GM10847 (cell line): Measurements from ENCODE around the gene NUP214.

Experiments
- POLR2A ChIP-seq: IDR thresholded peaks from 2 replicates; pipeline ENCODE4 v1.6.1; 2011; ENCODE audit not compliant: insufficient read length; ENCODE audit errors: extremely low read depth

Gene NUP214

DNA sequence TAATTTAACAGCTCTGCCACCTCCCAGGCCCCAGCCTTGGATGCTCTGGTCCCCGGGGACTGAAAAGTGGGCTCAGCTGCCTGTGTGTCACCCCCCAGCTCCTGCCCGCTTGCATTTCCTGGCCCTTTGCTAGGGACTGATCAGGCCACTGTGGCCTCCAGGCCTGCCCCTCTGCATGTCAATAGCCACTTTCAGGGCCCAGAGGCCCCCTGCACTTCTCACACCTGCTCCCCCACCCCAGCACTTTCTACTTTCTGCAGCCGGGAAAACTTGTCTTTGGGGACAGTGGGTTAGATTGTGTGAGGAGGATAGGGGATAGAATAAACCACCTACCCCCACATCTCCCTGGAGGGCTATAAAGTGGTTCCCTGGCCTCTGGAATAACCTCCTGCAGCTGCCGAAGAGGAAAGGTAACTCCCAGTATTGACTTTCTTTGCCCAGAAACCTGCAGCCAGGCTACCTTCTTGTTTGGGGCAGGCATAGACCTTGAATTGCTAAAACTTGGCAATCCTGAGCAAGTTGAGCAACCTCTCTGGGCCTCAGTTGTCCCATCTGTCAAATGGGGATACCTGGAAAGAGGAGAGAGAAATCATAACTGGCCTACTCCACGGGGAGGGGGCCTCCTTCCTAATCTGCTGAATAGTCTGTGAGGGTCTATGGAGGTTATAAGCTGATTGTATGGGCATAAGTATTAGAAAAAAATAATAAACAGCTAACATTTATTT is 21.2 kb upstream of the NUP214 start:
- no peak for TF ChIP-seq POLR2A

DNA sequence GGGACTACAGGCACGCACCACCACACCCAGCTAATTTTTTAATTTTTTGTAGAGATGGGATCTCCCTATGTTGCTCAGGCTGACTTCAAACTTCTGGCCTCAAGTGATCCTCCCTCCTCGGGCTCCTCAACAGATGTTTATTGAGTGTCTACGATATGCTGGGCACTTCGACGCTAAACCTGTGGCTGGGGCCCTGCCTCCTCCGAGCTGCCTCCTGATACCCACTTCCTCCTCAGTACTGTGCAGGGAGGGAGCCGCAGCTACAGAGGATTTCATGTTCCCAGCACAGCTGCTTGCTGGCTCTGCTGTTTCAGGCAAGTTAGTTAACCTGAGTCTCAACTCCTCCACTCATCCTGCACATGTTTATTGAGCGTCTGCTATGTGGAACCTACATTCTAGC is 19.4 kb upstream of the NUP214 start:
- no peak for TF ChIP-seq POLR2A

DNA sequence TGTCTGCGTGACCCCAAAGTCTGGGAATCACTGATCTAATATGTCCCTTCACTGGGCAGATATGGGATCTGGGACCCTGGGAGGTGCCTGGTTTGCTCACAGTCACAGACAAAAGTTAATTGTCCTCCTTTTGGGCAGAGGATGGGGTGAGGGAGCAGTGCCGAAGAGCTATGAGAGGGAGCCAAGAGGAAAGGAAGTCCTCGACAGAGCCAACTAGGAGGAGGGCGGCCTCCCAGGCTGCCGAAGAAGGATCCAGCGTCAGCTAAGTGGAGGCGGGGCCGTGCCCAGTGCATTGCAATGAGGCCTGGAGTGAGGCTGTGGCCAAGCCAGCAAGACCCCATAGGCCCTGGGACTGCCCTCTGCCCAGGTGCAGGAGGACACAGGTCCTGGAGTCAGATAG is 17.6 kb upstream of the NUP214 start:
- no peak for TF ChIP-seq POLR2A

DNA sequence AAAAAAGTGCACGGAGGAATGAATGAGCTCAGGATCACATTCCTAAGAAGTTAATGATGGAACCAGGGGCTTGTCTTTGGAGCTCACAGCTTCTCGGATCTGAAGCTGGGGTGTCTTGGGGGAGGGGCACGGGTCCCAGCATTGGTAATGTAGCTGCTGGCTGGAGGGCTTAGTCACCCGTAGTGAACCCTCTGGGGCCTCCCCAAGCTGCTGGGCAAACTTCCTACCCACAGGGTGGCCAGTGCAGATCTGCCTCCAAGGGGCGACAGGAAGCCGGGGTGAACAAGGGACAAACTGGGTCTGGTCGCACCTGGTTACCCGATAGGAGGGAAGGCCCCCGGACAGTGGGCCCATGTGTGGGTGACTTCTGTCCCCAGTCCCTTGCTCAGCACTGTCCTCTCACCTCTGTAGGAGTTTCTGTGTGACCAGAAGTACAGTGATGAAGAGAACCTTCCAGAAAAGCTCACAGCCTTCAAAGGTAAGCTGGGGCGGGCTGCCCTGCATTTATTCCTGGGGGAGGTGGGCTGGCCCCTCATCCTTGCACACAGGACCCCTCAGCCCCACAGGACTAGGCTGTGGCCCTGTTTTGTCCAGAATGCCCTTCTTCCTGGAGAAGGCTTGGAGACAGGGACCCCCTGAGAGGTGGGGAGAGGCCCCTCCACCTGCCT is 14.1 kb upstream of the NUP214 start:
- no peak for TF ChIP-seq POLR2A

DNA sequence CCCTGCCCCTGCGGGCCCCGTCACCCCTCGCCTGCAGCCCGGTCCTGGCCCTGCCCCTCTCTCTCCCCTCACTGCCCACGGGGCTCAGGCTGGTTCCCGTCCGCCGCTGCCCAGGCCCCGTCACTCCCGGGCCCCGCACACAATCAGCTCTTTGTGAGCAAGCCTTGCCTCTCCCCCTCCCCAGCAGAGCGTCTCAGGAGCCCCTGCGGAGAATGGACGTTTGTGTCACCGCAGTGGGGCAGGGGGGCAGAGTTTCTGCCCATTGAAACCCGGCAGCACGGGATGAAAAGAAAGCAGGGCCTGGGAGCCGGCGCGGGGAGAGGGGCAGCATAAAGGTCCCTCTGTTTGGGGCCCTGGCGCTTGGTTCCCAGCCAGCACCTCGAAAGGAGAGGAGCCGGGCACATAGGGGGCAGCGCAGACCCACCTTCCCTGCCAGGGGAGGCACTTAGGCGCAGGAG is 13.5 kb upstream of the NUP214 start:
- no peak for TF ChIP-seq POLR2A

DNA sequence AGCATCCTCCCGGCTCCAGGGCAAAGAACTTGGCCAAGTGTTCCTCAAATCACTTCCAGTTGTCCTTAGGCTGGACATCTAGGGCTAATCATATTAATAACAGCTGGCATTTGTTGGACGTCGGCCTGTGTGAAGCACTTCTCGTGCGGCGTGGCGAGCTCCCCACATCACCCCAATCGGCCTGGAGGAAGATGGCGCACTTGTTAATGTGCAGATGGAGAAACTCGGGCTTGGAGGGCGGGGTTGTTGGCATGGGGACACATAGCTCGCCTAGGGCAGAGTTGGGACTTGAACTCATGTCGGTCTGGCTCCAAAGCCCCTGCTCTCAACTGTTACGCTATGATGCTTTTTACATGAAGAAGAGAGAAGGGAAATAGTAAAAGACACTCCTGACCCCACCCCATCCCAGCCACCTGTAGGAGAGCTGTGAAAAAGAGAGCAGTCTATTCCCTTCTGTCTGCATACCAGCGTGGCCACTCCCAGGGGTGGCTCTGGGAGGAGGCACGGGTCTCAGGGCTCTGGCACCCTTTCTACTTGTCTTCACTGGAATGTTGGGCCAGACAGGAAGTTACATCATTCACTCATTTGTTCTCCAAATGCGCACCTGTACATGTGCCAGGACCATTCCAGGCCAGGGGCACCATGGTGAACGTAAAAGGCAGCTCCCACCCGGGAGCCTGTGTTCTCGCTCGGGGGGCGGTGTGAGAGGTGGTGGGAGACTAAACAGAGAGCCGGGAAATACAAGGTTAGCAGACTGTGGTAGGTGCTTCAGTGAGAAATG is 12.8 kb upstream of the NUP214 start:
- no peak for TF ChIP-seq POLR2A

DNA sequence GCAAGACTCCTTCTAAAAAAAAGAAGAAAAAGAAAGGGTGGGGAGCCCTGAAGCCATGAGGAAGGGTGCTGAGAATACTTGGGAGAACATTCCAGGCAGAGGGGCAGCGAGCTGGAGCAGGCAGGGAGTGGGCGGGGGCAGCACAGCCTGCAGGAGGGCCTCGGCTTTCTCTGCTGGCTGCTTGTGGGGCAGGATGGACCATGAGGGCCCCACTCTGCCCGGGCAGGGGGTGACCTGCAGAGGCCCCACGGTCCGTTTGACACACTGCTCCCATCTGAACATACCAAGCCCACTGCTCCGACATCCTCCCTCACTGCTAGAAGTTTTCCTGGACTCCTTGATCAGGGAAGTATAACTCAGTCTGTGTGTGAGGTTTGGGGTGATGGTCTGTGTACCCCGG is 11.7 kb upstream of the NUP214 start:
- no peak for TF ChIP-seq POLR2A

DNA sequence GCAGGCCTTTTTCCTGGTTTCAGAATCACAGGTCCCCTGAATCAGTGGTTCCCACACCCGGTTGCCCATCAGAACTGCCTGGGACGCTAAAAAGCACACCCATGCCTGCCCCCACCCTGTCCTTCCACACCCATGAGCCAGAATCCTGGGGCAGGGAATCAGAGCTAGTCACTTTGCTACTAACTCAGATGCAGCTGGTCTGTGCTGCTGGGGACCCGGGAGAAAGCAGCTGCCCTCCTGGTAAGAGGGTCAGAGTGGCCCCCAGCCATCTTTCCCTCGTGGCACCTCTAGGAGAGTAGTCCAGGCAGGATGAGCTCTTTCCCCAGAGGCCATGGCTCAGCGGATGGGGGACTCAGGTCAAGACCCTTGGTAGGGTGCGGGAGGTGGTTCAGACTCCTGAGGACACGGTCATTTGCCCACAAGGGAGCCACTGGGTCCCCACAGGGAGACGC is 11.3 kb upstream of the NUP214 start:
- TF ChIP-seq POLR2A: no peak

DNA sequence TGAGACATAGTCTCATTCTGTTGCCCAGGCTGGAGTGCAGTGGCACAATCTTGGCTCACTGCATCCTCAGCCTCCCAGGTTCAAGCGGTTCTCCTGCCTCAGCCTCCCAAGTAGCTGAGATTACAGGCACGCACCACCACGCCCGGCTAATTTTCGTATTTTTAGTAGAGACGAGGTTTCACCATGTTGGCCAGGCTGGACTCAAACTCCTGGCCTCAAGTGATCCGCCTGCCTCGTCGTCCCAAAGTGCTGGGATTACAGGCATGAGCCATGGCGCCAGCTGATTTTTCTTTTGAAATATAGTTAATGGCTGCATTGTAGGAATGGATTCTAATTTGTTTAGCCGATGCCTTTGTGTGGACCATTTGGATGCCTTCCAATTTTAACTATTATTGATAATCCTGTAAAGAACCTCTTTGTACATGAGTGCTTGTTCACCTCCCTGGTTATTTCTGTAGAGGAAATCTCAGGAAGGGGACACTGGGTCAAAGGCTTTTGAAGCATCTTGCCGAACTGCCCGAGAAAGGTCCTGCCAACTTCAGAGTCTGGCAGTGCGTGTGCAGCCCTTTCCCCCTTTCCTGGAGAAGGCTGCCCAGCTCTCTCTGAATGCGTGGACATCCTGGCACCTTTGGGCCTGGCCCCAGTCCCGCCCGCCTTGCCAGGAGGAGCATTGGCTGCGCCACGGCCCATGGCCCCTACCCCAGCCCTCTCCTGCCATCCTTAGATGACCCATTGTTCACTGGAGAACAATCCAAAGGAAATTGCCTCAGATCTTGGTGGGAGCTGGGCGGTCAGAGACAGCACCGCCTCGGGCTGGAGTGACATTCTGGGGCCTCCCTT is 8.9 kb upstream of the NUP214 start:
- TF ChIP-seq POLR2A: no peak

DNA sequence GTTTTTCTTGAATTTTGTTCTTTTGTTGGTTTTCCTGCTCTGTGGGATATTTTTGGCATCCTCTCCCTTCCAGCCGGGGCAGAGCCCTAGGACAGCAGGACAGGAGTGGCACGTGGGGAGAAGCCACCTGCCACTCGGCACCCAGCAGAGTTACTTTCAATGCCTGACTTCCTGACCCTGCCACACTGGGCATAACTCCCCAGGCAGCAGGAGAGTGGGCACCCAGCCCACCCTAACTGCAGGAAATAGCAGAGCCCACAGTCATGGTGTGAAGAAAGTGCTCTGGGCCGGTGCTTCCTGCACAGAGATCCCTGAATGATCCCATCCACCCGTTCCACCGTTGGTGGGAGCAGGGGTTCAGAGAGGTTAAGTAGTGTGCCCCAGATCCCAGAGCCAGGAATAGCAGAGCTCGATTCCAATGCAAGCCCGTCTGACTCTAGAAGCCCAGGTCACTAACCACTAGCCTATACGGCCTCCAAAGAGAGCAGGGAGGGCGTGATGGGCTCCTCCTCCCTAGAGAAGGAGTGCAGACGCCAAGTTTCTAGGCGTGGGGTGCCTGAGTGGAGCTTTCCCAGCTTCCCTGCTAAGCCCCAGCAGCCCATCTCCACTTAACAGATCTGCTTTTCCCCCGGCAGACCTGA is 8.1 kb upstream of the NUP214 start:
- TF ChIP-seq POLR2A: no peak

DNA sequence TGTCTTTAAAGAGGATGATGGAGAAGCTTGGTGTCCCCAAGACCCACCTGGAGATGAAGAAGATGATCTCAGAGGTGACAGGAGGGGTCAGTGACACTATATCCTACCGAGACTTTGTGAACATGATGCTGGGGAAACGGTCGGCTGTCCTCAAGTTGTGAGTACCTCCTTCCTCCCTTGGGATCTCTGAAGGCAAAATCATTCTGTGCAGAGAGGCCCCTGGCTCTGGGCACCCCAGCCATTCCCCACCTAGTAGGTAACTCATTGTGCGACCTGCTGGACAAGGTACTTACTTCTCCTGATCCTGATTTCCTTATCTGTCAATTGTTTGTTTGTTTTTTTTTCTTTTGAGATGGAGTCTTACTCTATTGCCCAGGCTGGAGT is 7.6 kb upstream of the NUP214 start:
- no peak for TF ChIP-seq POLR2A

DNA sequence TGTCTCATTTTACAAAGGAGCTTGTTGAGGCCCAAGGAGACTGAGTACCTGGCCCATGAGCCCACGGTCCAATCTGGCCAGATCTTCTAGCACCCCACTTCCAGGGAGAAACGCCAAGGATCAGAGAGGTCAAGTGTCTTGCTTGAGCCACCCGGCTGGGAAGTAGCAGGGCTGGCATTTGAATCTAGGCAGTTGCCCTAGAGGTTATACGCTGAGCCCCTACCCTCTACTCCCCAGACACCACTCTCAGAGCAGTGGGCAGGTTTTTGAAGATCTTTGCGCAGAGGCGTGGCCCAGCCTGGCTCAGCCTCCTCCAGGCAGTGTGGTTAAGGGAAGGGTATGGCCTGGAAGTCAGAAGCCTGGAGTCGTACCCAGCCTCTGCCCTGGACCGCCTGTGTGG is 5.8 kb upstream of the NUP214 start:
- TF ChIP-seq POLR2A: no peak

DNA sequence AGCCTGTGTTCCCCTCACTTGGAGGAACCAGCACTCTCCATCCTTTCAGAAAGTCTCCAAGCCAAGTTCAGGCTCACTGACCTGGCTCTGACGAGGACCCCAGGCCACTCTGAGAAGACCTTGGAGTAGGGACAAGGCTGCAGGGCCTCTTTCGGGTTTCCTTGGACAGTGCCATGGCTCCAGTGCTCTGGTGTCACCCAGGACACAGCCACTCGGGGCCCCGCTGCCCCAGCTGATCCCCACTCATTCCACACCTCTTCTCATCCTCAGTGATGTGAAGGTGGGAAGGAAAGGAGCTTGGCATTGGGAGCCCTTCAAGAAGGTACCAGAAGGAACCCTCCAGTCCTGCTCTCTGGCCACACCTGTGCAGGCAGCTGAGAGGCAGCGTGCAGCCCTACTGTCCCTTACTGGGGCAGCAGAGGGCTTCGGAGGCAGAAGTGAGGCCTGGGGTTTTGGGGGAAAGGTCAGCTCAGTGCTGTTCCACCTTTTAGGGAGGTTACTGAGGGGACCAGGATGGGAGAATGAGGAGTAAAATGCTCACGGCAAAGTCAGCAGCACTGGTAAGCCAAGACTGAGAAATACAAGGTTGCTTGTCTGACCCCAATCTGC is 4.7 kb upstream of the NUP214 start:
- no peak for TF ChIP-seq POLR2A

DNA sequence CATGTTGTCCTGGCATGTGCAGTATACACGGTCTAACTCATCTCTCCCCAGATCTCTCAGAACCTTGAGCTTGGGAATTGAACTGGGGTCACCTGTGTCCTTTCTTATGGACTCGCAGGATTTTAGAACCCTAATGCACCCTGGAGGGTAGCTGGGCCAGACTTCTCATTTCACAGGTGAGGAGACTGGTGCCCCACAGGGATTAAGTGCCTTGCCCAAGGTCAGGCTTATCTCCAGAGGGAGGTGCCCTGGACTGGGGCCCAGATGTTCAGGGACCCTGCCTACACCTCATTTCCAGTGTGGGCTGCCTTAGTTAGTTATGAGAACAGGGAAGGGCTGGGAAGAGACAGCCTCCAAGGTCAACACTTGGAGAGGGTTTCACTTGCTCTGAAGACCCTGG is 4.0 kb upstream of the NUP214 start:
- no peak for TF ChIP-seq POLR2A
